BE2C (cell line): ENCODE results near the gene CRB1.
A peak's percentile ranks its signal among the peaks of the same experiment; 100 is the strongest.
"Not testable (repeated sequence)": the region's sequence is repeated elsewhere in the genome, so short reads cannot be mapped to it uniquely, and the experiment has no call there.

Source experiments
- DNase-seq: peaks from one replicate; pipeline ENCODE4 v3.0.0-alpha.2; 2020
- H3K27me3 ChIP-seq: fragments of 250-450 bp; sonication (Bioruptor Pico); 2 replicates; pipeline ENCODE4 v1.5.1; 2020; ENCODE audit warnings: mild to moderate bottlenecking
- H3K36me3 ChIP-seq: fragments of 250-450 bp; sonication (Bioruptor Pico); 2 replicates; pipeline ENCODE4 v1.5.1; 2020; ENCODE audit warnings: mild to moderate bottlenecking
- H3K4me1 ChIP-seq: fragments of 250-450 bp; sonication (Bioruptor Pico); 2 replicates; pipeline ENCODE4 v1.5.1; 2020
- H3K4me3 ChIP-seq: 2 replicates; pipeline ENCODE4 v1.5.1; 2011; ENCODE audit warnings: low read depth, low read length
- H3K9me3 ChIP-seq: fragments of 250-450 bp; sonication (Bioruptor Pico); 2 replicates; pipeline ENCODE4 v1.5.1; 2020
- CTCF ChIP-seq: IDR thresholded peaks from 2 replicates; pipeline ENCODE4 v1.5.1; 2012; ENCODE audit warnings: mild to moderate bottlenecking, low read depth, low read length

The CRB1 gene

GRCh38 chr1:197485790-197486189 lies 217.7 kb downstream of the CRB1 start:
- Histone ChIP-seq H3K36me3 (no peaks in the 10 kb centered on the region), H3K27me3 (no peaks in the 10 kb centered on the region), H3K4me3 (no peak overlapping the region), H3K4me1 (peaks cover 11% of the 10 kb centered on the region), H3K9me3 (no peaks in the 10 kb centered on the region)
- DNase-seq: no peak
- no peak for TF ChIP-seq CTCF

- H3K4me1 ChIP-seq: peaks cover 4% of the 10 kb centered on the region
- peak; percentile 56 for DNase-seq
These were observed 218.9 kb downstream of the CRB1 start for GRCh38 chr1:197486946-197487345.

GRCh38 chr1:197491505-197491904 lies 223.5 kb downstream of the CRB1 start:
- H3K36me3 ChIP-seq, H3K9me3 ChIP-seq, H3K4me3 ChIP-seq, H3K27me3 ChIP-seq, DNase-seq, H3K4me1 ChIP-seq: not testable (repeated sequence)

More at GRCh38 chr1:197486946-197487345, 218.9 kb downstream of the CRB1 start:
- no peak for TF ChIP-seq CTCF
- no peaks in the 10 kb centered on the region for H3K27me3 ChIP-seq
- no peak overlapping the region for H3K4me3 ChIP-seq
- no peaks in the 10 kb centered on the region for H3K9me3 ChIP-seq
- H3K36me3 ChIP-seq: no peaks in the 10 kb centered on the region

GRCh38 chr1:197496722-197497121 lies 228.7 kb downstream of the CRB1 start:
- no peaks in the 10 kb centered on the region for H3K9me3 ChIP-seq
- no peaks in the 10 kb centered on the region for H3K27me3 ChIP-seq
- no peaks in the 10 kb centered on the region for H3K36me3 ChIP-seq
- no peak for DNase-seq
- TF ChIP-seq CTCF: no peak
- H3K4me3 ChIP-seq: no peak overlapping the region
- 0 out of 2 replicates have a peak, but pooled peaks cover 2% of the 10 kb centered on the region for H3K4me1 ChIP-seq

- no peak overlapping the region for H3K4me3 ChIP-seq
- no peaks in the 10 kb centered on the region for H3K9me3 ChIP-seq
- no peak for DNase-seq
- H3K27me3 ChIP-seq: no peaks in the 10 kb centered on the region
- H3K4me1 ChIP-seq: peaks cover 10% of the 10 kb centered on the region
- TF ChIP-seq CTCF: no peak
- no peaks in the 10 kb centered on the region; the same call in 1 of the 2 replicates for H3K36me3 ChIP-seq
These were observed 242.8 kb downstream of the CRB1 start for GRCh38 chr1:197510691-197511378.

GRCh38 chr1:197515421-197515820 lies 247.4 kb downstream of the CRB1 start:
- Histone ChIP-seq H3K4me3 (no peak overlapping the region), H3K36me3 (no peaks in the 10 kb centered on the region; the same call in 1 of the 2 replicates), H3K4me1 (peaks cover 28% of the 10 kb centered on the region), H3K9me3 (no peaks in the 10 kb centered on the region), H3K27me3 (no peaks in the 10 kb centered on the region)
- TF ChIP-seq CTCF: no peak
- no peak for DNase-seq
